Stimulated activated CD8-positive, alpha-beta memory T cell treated with anti-CD3 and anti-CD28 coated beads, Interleukin-15, amount 100 ng/mL, for 1 hour (primary cell): ENCODE results near the gene EMP2.
A peak's percentile ranks its signal among the peaks of the same experiment; 100 is the strongest.
"Not testable (repeated sequence)": the region's sequence is repeated elsewhere in the genome, so short reads cannot be mapped to it uniquely, and the experiment has no call there.

ENCODE experiments used
- DNase-seq: peaks from one replicate; pipeline ENCODE4 v3.0.0-alpha.2; 2020; ENCODE audit warnings: low read depth

Gene EMP2

GRCh38 chr16:10520869-10521578 lies 59.4 kb downstream of the EMP2 start:
- no peak for DNase-seq

- DNase-seq = no peak
Measured at GRCh38 chr16:10519929-10520868, 60.2 kb downstream of the EMP2 start.

- DNase-seq = no peak
Measured at GRCh38 chr16:10519297-10519696, 61.1 kb downstream of the EMP2 start.

GRCh38 chr16:10518479-10519041 lies 61.8 kb downstream of the EMP2 start:
- DNase-seq = no peak

GRCh38 chr16:10517868-10518267 lies 62.5 kb downstream of the EMP2 start:
- DNase-seq = no peak

GRCh38 chr16:10514369-10515055 lies 65.9 kb downstream of the EMP2 start:
- DNase-seq = peak; percentile 17

- no peak for DNase-seq
Measured at GRCh38 chr16:10511829-10512228, 68.6 kb downstream of the EMP2 start.

- DNase-seq = no peak
Measured at GRCh38 chr16:10510279-10510678, 70.1 kb downstream of the EMP2 start.

- peak; percentile 38 for DNase-seq
Measured at GRCh38 chr16:10509534-10510025, 70.8 kb downstream of the EMP2 start.

- DNase-seq = not testable (repeated sequence)
Measured at GRCh38 chr16:10505286-10505685, 75.1 kb downstream of the EMP2 start.

- DNase-seq = no peak
Measured at GRCh38 chr16:10504404-10504885, 76.0 kb downstream of the EMP2 start.

GRCh38 chr16:10502776-10503175 lies 77.6 kb downstream of the EMP2 start:
- DNase-seq = no peak

GRCh38 chr16:10501016-10501607 lies 79.3 kb downstream of the EMP2 start:
- DNase-seq = no peak

GRCh38 chr16:10500582-10500981 lies 79.8 kb downstream of the EMP2 start:
- DNase-seq = no peak

- DNase-seq = no peak
Measured at GRCh38 chr16:10497132-10498101, 83.0 kb downstream of the EMP2 start.

- no peak for DNase-seq
Measured at GRCh38 chr16:10495031-10495345, 85.4 kb downstream of the EMP2 start.

GRCh38 chr16:10494343-10495030 lies 85.9 kb downstream of the EMP2 start:
- no peak for DNase-seq

GRCh38 chr16:10493276-10493675 lies 87.1 kb downstream of the EMP2 start:
- DNase-seq = no peak

GRCh38 chr16:10490141-10490540 lies 90.3 kb downstream of the EMP2 start:
- no peak for DNase-seq
